Measurements from ENCODE around the gene BHLHE40. TPM values are rescaled to one million over a fixed set of nuclear protein-coding genes. Genes with fewer than 3 reads are reported as not detected.

BHLHE40 gene
- total RNA-seq, result 11.1 and 24.7 TPM in 2 replicates

GRCh38 chr3:4979428-4980228, at the start of gene BHLHE40:
BHLHE40 (plus strand) TSS chr3:4979437; CDS start chr3:4979719, 282 bp downstream.

Other genes starting within 250 kb of the BHLHE40 start
- 49.4 and 54.3 TPM in 2 replicates for gene ARL8B, start 142.9 kb downstream of the BHLHE40 start, total RNA-seq
- 21.6 and 25.7 TPM in 2 replicates for gene EDEM1, start 208.3 kb downstream of the BHLHE40 start, total RNA-seq

All from epithelial cell of umbilical artery (primary cell).